Epithelial cell of esophagus (primary cell): Measurements from ENCODE around the gene HECTD3.

ENCODE experiments used
- DNase-seq: peaks from one replicate; pipeline ENCODE4 v3.0.0; 2010; ENCODE audit warnings: low read depth
- H3K4me3 ChIP-seq: 2 replicates; pipeline ENCODE4 v1.5.1; 2011; ENCODE audit warnings: mild to moderate bottlenecking, low read length, control low read depth
- TF ChIP-seq, protein P1 (sequence below): IDR thresholded peaks from 2 replicates; pipeline ENCODE4 v1.5.1; 2011; ENCODE audit warnings: low read depth, mild to moderate bottlenecking, low read length, control low read depth, inconsistent platforms; ENCODE audit not compliant: insufficient read depth; ENCODE audit errors: missing control alignments

The HECTD3 gene

DNA sequence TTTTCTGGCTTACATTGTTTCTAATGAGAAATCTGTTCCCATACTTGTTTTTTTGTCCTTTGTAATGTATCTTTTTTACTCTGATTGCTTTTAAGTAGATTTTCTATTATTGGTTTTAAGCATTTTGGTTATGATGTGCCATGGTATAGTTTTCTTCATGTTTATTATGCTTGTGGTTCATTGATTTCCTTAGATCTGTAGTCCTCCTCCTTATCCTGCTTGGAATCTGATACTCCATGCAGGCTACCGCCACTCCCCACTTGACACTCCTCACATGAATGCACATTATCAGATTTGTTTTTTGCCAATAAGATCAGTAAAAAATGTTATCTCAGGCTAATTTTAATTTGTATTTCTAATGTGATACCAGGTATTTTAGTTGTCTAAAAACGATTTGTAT, 21.7 kb upstream of the HECTD3 start:
- H3K4me3 ChIP-seq = no peak overlapping the region
- TF ChIP-seq, protein P1, sequence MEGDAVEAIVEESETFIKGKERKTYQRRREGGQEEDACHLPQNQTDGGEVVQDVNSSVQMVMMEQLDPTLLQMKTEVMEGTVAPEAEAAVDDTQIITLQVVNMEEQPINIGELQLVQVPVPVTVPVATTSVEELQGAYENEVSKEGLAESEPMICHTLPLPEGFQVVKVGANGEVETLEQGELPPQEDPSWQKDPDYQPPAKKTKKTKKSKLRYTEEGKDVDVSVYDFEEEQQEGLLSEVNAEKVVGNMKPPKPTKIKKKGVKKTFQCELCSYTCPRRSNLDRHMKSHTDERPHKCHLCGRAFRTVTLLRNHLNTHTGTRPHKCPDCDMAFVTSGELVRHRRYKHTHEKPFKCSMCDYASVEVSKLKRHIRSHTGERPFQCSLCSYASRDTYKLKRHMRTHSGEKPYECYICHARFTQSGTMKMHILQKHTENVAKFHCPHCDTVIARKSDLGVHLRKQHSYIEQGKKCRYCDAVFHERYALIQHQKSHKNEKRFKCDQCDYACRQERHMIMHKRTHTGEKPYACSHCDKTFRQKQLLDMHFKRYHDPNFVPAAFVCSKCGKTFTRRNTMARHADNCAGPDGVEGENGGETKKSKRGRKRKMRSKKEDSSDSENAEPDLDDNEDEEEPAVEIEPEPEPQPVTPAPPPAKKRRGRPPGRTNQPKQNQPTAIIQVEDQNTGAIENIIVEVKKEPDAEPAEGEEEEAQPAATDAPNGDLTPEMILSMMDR = no peak
- no peak for DNase-seq

DNA sequence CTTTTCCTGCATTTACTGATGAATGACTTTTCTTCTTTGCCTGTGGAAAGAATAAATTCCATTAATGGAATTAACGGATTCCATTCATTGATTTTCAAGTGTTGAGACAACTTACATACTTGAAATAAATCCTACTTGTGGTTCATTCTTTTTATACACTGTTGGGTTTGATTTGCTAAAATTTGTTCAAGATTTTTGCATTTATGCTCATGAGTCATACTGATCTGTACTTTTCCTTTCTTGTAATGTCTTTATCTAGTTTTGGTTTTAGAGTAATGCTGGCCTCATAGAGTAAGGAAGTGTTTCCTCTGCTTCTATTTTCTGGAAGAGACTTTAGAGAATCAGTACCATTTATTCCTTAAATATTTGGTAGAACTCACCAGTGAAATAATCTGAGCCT, 15.3 kb upstream of the HECTD3 start:
- no peak for DNase-seq
- H3K4me3 ChIP-seq = no peak overlapping the region
- TF ChIP-seq, protein P1 = no peak

DNA sequence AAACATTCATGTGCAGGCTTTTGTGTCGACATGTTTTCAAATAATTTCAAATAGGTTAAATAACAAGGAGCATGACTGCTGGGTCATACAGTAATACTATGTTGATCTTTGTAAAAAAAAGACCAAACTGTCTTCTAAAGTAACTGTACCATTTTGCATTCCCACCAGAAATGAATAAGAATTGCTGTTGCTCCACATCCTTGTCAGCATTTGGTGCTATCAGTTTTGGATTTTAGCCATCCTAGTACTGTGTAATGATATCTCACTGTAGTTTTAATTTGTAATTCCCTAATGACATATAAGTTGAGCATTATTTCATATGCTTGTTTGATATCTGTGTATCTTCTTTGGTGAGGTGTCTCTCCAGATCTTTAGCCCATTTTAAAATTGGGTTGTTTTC, 12.5 kb upstream of the HECTD3 start:
- TF ChIP-seq, protein P1 = no peak
- DNase-seq = no peak
- H3K4me3 ChIP-seq = no peak overlapping the region

DNA sequence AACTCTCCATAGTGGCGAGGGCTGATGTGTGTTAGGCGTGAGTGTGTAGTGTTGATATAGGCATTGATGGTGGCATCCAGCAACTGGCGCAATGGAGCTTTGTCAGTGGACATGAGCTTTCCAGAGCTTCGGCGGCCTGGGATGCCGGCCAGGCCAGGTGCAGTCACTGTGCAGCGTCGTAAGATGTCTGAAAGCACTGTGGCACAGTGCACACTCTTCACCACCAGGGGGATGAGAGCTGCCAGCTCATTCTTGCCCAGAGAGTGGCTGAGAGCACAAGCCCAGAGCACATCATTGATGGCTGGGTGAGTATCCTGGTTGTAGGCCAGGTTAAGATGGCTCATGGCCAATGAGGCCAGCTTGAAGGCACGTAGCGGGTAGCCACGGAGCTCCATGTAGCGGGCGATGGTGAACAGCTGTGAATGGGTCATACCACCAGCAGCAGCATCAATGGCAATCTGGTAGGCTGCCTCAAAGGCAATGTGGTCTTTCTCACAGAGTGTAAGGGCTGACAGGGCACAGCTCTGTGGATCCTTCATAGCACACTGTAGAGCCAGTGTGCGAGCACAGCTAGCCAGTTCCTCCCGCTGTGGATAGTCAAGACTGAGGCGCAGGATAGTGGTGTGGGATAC, 7.6 kb upstream of the HECTD3 start:
- no peak overlapping the region for H3K4me3 ChIP-seq
- TF ChIP-seq, protein P1 = peak; percentile 96
- peak; percentile 75 for DNase-seq

DNA sequence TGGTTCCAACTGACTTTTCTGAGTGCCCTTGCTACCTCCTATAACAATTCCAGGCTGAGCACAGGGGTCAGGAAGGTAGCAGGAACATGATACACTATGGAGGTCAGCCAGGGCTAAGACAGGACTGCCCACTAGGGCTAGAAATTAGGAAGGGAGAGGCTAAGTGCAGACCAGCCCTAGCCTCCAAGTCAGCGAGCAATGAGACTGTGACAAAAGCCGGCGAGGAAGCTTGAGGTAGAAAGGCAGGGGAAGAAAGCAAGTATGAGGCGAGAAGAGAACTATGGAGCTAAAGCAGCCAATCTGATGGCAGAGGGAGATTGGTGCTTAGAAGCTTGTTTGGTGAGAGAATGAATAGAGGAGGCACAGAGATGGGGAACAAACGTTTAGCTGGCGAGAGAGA, 5.6 kb upstream of the HECTD3 start:
- no peak overlapping the region for H3K4me3 ChIP-seq
- DNase-seq = no peak
- TF ChIP-seq, protein P1 = no peak

DNA sequence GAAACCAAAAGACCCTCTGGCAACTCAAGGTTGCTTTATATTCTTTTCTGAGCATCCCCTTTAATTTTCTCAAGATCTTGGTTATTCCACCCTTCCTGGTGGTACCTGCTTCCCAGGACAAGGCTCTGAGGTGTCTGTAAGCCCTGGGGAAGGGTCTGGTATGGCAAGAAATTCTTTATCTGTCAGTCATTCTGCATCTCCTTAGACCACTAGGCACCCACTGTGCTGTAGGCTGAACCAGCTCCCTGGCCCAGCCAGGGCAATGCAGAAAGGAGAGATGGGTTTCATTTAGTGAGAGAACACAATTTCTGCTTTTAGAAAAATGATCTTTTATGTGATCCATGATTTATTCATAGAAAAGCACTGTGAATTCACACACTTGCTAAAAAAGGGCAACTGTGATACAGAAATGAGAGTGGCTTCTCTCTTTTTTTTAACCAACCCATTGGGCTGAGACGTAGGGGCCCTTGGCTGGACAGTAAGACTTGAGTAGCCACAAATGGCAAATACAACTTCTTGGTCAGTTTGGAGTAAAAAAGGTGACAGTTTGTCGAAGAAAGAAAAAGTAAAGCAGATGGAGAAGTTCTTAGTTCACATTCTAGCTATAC, 5.1 kb upstream of the HECTD3 start:
- no peak for DNase-seq
- no peak overlapping the region for H3K4me3 ChIP-seq
- TF ChIP-seq, protein P1 = no peak

DNA sequence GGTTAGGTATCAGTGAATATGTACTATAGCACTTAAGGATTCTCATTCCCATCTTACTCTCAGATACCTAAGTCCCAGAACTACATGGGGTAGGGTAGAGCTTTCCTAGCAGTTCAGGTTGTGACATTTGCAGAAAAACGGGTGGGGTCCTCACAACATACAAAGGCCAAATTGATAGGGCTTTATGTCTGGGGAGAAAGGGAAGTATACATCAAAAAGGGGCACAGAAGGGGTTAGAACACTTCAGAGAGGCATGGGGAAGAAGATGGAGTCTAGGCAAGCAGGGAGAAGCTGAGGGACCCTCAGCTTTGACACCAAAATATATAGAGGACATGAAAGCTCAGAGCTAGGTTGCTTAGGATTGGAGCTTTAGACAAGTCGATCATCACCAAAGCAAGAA, 4.6 kb upstream of the HECTD3 start:
- DNase-seq = no peak
- TF ChIP-seq, protein P1 = no peak
- no peak overlapping the region for H3K4me3 ChIP-seq
